Stimulated activated CD8-positive, alpha-beta memory T cell treated with anti-CD3 and anti-CD28 coated beads, Interleukin-12 subunit alpha, Interleukin-12 subunit beta, amount 100 ng/mL, for 1 hour (primary cell): ENCODE measurements around the gene PTPRO.
A peak's percentile ranks its signal among the peaks of the same experiment; 100 is the strongest.

Experiments used
- DNase-seq: peaks from one replicate; pipeline ENCODE4 v3.0.0-alpha.2; 2020; ENCODE audit warnings: low read depth

Gene PTPRO

DNA sequence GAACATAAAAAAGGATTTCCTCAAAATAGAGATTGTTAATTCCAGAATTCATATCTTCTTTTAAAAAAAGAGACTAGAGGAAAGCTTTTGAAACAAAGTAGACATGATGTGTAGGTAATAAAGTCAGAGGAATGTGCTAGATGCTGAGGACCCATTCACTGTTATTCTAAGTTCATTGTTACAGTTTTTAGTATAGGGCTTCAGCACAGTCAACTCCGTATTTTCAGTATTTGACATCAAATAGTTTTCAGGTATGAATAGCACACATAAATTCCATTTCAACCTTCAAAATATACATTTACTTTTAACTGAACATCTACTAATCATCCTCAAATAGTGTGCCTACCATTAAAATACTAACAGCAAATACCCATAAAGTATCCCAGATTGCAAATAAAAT lies 239.1 kb downstream of the PTPRO start:
- DNase-seq: no peak

DNA sequence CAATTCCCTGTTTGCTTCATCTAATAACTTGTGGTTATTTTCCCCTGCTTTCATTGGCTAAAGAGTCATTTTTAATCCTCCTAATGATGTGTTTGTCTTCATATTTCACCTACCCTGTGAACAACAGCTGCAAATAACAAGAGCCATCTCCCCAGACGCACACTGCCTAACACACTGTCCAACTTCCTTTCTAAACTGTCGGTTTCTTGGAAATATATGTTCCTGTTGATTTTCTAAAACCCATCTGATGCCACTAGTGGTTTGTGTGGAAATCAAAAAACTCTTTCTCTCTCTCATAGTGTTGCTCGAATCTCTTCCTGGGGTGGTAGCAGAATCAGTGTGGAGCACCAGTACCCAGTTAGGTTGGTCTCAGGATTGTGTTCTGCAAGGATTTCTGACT lies 240.0 kb downstream of the PTPRO start:
- no peak for DNase-seq

DNA sequence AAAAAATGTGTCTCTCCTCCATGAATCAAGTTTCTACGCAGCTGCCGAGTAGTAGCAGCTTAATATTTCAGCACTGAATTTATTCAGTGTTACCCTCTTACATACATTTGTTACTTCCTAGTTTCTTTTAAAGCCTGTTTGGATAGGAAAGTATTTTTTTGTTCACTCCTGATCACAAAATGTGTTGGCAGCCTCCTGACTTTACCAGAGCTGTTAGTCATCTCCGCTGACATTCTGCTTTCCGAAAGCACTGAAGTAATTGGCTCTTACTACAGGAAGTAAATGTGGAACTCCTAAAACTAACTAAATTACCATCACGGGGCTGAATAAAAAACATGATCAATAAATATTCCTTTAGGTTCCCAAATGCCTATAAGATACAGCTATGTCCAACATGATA lies 241.4 kb downstream of the PTPRO start:
- no peak for DNase-seq

DNA sequence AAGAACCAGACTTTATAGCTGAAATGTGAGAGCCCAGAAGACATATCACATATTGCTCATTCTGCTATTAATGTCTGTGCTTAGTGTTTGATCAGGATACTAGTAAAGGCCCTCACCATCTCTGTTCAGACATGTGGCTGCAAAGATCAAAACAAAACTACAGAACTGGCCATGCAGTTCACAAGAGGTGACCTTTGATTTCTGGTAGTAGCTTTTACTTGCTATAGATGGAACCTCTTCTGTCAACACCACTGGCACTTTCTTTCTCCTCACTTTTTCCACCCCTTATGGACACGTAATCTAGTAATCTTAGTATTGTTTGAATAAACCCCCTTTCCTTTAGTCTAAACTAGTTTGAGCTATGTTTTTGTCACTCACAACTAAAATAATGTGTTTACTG lies 252.0 kb downstream of the PTPRO start:
- no peak for DNase-seq

DNA sequence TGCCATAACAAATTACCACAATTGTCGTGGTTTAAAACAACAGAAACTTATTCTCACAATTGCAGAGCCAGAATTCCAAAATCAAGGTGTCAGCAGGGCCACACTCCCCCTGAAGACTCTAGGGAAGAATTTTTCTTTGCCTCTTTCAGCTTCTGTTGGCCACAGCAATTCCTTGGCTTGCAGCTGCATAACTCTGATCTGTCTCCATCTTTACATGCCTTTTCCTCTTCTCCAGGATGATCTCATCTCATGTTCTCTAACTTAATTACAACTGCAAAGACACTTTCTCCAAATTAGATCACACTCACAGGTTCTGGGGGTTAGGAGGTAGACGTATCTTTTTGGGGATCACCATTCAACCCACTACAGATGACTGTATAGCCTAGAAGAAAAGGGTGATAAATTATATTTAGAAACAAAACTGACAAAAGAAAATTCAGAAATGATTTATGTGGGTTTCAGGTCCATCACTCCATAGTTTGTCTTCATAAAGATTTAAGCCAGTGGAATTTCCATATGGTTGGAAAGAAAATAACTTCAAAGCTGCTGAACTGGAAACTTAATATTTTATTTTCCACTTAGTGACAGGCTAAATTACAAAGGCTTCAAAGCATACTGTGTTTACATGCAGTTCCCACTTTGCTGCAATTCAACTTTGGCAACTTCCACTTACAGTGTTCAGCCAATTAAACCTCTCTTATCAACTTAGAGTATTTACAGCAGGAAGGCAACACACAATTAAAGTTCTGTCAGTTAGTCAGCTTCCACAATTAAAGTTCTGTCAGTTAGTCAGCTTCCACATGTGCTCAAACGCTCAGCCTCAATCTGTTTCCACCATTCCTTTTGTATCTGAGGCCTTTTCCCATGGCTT lies 253.6 kb downstream of the PTPRO start:
- no peak for DNase-seq

DNA sequence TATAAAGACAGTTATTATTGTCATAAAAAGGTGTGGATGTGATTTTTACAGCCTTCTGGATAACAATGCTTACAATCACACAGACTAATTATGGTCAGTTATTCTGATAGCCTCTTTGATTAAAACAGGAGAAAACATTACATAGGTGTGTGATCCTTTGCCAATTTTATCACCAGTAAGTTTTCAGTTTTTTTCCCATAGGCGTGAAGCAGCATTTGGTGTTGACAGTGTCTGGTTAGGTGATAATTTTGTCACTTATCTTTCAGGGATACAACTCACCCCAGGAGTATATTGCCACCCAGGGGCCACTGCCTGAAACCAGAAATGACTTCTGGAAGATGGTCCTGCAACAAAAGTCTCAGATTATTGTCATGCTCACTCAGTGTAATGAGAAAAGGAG lies 258.1 kb downstream of the PTPRO start:
- no peak for DNase-seq

DNA sequence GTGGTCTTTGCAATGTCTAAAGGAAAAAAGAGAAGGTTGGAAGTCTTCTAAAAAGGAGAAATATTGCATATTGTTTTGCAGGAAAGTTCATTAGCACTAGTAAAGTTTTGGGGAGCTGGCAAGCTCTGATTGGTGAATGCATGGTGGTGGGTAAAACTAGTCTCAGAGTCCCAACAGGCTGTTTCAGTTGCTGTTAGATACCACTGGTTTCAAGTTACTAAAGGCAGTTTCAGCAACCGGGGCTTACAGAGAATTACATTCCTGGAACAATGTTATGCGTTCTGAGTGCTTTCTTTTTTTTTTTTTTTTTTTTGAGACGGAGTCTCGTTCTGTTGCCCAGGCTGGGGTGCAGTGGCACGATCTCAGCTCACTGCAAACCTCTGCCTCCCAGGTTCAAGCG lies 258.7 kb downstream of the PTPRO start:
- no peak for DNase-seq

DNA sequence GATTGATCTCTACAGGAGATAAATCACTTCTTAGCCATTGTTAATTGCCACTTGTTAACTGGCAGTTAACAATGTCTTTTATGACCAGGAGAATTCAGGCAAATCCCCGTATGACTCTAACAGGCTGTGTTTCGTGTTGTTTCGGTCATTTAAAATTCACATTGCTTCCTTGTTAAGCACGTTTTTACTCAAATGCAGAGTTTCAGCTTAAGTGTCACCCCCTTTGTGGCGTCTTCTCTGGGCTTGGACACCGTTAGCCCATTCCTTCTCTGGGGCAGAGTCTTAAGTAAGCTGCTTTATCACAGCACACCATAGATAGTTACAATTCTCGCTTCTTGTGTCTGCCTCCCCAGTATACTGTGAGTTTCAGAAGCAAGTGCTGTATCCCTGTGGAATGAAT lies 261.5 kb downstream of the PTPRO start:
- no peak for DNase-seq

DNA sequence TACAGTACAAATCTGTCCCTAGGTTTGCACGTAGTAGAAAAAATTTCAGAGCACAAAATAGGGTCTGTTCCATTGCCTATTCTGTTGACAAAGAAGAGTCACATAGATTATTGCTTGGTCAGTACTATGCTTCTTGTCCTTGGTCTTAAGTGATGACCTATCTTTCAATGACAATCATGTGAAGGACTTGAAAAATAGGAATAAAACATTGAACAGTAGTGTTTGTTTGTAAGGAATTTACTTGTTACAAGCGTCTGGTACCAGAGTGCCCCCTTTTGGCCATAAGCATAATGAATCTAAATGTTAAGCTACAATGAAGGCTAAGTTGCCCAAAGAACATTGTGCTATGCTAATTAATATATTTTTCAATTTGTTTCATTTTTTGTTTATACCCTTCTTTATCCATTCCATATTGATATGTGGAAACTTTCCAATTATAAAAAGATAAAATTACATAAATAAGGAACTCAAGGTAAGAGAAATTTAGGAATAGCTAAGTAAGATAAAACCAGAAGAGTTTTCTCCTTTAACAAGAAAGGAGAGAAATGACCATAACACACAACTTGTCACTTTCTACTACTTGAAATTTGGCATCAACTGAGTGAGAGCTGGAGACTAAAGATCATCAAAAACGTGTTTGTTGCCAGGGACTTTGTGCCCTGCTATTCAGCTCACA lies 262.2 kb downstream of the PTPRO start:
- peak; percentile 12 for DNase-seq

DNA sequence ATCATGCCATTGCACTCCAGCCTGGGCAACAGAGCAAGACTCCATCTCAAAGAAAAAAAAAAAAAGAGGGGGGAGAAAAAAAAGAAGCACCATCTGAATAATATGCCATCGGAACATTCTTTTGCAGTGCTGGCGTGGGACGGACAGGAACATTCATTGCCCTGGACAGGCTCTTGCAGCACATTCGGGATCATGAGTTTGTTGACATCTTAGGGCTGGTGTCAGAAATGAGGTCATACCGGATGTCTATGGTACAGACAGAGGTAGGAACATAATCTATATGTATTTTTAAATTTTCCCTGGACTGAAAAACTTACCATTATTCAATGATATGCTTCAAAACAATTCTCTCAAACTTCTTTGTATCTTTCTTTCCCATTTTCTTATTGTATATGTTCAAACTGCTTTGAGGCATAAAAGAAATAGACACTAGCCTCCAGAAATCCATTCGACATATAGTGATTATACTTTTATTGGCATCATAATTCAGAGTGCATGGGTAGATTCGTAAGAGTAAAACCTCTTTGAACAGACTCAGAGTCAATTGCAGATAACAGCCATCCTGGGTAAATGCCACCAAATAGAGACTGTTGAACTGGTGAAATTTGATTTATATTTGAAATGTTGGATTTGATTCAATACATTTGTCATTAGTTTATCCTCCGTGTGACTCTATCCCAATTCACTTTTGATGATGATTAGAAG lies 267.2 kb downstream of the PTPRO start:
- no peak for DNase-seq

DNA sequence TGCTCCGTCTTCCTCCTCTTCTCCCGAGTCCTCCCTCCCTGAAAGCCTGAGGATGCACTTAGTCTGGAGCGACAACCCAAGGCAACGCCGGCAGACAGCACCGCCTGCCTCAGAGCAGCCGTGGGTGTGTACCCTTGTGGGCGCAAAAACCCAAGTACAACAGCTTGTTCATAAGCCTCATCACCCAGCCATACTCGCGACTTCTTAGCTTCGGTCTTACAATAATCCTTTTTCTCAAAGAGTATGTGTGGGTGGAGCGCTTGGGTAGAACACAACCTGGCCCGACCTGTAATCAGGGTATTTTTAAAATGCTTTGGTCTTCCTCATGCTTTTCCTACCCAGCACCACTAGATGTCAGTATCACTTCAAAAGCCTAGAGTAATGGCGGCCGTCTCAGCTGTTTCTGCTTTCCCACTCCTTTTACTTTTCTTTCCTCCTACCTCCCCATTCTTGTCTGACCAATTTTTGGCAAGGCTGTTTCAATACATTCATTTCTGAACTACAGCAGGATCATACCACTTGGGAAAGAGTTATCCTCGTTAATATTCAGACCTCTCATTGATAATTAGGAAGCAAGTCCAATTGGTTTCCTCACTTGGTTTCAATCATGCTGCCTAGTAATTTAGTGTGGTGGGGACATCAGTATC lies 268.0 kb downstream of the PTPRO start:
- DNase-seq: no peak

DNA sequence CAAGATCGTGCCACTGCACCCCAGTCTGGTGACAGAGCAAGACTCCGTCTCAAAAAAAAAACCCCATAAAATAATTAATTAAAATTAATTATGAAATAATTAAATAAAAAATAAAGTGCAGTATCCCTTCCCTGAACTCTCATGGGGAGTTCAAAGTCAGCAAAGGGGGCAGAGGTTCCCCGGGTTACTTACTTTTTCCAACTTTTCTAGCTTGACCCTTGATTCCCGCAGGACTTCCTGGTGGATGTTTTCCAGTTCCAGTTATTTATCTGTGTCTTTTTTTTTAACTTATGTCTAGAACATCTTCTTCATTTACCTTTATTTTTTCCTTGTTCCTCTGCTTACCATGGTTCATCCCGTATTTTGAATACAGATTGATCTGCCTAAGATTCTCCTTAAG lies 269.5 kb downstream of the PTPRO start:
- DNase-seq: no peak

DNA sequence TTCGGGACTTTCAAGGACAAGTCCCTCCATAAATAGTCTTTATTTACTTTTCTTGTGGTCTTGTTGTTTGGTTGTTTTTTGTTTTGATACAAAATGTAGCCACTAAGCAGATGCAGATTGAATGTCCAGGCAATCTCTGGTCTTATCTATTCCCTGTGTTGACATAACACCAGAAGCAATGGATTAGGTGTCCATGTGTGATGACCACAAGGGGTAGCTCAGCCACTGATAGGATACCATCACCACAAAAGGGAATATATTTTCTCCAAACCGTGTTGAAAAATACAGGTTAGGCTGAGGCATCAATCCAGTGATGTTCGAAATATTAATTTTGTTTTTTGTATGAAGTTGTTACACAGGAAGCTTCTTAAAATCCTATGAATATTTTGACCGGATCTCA lies 270.6 kb downstream of the PTPRO start:
- DNase-seq: no peak

DNA sequence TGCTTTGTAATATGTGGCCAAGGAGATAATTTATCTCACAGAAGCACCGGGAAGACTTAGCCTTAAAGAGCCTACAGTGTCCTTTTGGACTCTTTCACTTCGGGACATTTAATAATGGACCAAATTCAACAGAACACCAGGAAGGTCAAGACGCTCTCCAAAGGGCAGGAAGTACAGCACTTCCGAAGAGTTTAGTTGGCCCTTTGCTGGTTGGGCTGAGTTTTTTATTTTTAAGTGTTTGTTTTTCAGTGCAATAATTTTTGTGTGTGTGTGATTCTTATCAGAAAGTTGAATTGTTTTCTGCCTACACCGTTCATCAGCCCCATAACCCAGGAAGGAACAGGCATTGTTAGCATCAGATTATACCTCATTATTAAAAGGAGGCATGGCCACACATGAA lies 273.9 kb downstream of the PTPRO start:
- DNase-seq: no peak

DNA sequence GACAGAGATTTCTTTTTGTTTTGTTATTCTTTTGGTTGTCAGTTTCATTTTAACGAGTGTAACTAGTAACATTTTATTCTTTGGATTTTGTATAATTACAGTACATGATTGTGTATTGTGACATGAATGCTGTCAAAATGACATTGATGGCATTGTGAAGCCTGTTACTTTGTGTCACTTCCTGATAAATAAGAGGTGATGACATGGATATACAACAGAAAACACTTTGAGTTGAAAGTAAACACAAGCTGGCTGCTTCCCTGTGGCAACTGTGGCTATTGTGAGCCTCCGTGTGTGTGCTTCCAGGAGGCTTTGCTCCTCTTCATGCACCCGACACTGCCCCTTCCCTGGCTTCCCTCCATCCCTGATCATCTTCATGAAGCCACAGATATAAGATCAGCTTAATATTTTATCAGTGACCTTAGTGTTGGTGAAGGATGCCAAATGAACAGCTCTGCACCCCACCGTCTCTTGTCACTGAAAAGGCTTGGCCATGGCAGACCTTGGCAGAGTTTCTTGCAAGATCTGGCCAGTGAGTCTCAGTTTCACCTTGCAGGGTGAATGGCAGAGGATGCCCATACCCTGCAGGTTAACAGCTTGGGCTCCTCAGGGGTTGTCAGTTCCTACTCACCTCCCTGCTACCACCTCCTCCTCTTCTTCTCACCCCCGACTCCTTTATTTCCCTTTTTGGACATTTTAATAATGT lies 275.0 kb downstream of the PTPRO start:
- no peak for DNase-seq

DNA sequence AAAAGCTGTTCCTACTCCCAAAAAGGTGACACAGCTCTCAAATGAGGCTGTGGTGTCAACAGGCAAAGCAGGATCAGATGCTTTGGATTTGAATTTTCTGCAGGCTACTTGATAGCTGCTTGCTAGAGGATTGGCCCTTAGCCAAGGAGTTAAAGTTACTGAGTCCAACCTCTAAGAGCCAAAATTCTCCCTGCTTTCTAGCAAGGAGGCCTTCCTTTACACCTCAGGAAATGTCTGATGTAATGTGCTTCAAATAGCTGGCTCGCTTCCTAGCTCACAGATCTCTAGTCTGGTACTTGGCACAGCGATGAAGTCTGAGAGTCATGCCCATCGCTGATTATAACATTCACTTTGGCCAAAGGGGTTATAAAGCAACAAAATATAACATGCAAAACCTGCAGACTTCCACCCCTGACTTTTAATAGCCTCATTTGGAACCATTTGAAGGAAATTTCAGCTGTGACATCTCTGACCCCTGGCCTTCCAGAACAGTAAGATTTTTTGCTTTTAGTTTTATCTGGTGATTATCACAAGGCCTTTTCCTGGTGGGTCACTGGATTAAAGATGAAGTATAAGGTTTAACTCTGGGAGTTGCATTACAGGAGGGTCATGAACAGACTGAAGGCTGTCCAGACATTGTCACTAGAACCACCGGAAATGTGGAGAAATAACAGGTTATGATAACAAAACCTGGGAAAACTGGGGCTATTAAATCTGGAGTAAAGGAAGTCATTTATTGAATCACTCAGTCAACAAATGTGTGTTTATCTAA lies 277.1 kb downstream of the PTPRO start:
- no peak for DNase-seq

DNA sequence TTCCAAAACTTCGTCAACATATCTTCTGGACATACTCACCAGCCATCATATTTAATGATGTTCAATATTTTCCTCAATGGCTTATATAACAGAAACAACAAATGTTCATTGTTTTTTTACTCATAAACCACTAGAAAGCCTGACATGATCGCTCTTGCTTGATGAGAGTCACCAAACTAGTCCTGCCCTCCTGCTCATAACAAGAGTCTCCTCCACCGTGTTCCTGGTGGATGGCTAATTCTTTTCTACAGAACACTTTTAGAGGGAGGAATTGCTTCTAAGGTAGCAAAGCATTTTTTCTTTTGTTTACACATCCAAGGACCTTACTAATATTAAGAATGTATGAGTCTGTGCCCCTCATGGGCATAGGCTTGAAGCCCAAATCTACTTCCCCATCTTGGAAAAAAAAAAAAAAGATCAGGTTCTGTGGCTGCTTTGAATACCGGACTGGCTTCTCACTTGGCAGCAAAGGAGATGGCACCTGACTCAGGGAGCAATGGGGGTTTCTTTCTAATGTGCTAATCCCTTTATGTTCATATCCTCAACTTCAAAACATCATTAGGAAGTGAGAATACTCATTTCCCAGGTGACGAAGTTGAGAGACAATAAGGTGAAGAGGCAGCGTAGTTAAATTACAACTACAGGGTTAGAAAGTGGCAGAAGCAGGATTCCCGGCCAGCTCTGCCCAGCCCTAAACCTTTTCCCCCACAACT lies 278.1 kb downstream of the PTPRO start:
- no peak for DNase-seq

DNA sequence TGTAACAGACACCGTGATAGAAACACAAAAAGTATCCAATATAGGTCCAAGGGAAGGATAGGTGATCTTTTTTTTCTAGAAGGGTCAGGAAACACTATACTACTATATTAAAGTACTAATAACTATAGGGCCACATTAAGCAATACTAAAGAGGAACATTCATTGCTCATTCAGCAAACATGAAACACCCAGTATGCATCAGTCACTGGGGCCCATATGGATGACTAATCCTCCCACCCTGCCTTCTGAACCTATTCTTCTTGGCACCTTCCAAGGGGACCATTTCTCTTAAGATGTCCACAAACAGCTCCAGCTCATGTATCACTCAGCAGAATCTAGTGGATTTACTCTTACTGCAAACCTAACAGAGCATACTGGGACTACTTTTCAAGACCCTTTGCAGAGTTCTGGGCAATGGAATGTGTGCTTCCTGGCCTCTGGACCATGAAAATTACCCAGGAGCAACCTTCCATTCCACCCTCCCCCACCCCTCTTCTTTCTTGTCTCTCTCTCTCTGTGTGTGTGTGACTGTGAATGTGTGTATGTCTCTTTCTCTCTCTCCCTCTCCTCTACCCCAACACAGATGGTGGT lies 279.0 kb downstream of the PTPRO start:
- no peak for DNase-seq

DNA sequence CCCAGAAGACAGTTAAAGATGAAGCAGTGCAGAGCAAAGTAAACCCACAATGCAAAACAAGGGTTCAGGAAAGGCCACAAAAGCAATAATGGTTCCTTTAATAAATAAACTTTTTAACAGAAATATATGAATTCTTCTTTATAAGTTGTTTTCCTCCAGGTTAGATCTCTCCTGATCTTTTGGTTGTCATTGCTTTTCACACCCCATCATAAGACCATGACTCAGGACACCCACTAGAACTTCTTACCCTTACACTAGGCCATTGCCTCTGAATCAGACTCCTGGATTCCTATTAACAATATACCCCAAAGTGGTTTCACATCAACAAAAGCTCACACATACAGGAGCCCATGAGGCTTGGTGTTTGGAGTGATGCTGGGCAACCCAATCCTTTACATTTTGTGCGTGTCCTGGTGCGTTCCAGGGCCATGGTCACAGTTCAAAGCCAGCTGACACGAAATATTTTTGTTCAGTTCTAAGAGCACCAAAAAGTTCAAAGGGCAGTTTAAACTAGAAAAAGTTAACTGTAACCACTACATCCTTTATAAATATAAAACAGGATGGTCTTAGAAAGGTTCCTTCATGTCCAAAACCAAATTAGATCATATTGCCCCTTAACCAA lies 279.9 kb downstream of the PTPRO start:
- no peak for DNase-seq
